Esophagus muscularis mucosa (tissue), 3 donors: ENCODE data around the gene SPTBN2.

ENCODE experiments used
- CTCF ChIP-seq, 3 experiments: fragments of 200-600 bp in 2 of 3; fragments of 450-650 bp in 1 of 3; sonication (generic) in 2 of 3; IDR thresholded peaks; one replicate each; pipeline ENCODE4 v1.5.1; 2017 to 2019; ENCODE audit warnings: antibody characterized with exemption in 3 of 3, mild to moderate bottlenecking in 2 of 3, moderate library complexity in 1 of 3
- POLR2AphosphoS5 ChIP-seq, 2 donors: sonication (generic); formaldehyde crosslinking; IDR thresholded peaks; one replicate each; pipeline ENCODE4 v1.6.1; 2017; ENCODE audit warnings: antibody characterized with exemption in 2 of 2

GRCh38 chr11:66741153-66741552 lies 12.1 kb upstream of the SPTBN2 start:
- TF ChIP-seq CTCF (IDR thresholded peaks at IDR 0.05) (no peak), POLR2AphosphoS5 (IDR thresholded peaks at IDR 0.05) (no peak)
